Testis (tissue), 2 donors: Measurements from ENCODE around the gene ZBTB7A.

Experiments
- POLR2A ChIP-seq: fragments of 450-650 bp; IDR thresholded peaks from one replicate; pipeline ENCODE4 v1.6.1; 2017; ENCODE audit warnings: antibody characterized with exemption, mild to moderate bottlenecking, moderate library complexity
- TF ChIP-seq, protein P1 (sequence below), 3 experiments: fragments of 450-650 bp in 2 of 3; fragments of 200-600 bp in 1 of 3; sonication (generic) in 1 of 3; IDR thresholded peaks; one replicate each; pipeline ENCODE4 v1.5.1; 2016 to 2019; ENCODE audit warnings: antibody characterized with exemption in 3 of 3, mild to moderate bottlenecking in 2 of 3, moderate library complexity in 1 of 3

DNA sequence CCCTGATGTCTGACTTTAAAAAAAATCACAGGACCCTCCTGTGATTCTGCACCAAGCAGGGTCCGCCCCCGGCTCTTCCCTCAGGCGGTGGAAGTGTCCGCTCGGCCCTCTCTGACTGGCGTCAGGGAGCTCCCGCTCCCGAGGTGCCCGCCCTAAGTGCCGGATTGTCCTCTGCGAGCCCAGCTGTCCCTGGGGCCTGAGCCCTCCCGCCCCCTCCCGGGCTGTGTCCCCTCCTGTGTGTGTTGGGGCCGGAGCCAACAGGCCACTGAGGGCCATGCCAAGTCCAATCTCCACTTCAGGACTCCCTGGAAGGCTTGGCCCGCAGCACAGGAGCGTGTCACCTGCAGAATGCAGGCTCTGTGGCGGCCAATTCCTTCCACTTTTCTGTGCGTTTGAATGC is 31.8 kb upstream of the ZBTB7A start:
- TF ChIP-seq POLR2A = no peak
- TF ChIP-seq, protein P1, sequence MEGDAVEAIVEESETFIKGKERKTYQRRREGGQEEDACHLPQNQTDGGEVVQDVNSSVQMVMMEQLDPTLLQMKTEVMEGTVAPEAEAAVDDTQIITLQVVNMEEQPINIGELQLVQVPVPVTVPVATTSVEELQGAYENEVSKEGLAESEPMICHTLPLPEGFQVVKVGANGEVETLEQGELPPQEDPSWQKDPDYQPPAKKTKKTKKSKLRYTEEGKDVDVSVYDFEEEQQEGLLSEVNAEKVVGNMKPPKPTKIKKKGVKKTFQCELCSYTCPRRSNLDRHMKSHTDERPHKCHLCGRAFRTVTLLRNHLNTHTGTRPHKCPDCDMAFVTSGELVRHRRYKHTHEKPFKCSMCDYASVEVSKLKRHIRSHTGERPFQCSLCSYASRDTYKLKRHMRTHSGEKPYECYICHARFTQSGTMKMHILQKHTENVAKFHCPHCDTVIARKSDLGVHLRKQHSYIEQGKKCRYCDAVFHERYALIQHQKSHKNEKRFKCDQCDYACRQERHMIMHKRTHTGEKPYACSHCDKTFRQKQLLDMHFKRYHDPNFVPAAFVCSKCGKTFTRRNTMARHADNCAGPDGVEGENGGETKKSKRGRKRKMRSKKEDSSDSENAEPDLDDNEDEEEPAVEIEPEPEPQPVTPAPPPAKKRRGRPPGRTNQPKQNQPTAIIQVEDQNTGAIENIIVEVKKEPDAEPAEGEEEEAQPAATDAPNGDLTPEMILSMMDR (IDR thresholded peaks at IDR 0.05) = no peak
